GM18909 (cell line): ENCODE measurements around the gene MPP7.

Source experiments
- ATAC-seq: cut with Tn5 transposase; IDR thresholded peaks from one replicate; pipeline ENCODE4 v1.9.1; 2021; ENCODE audit warnings: mild to moderate bottlenecking; ENCODE audit not compliant: unreplicated experiment, poor library complexity

The MPP7 gene

DNA sequence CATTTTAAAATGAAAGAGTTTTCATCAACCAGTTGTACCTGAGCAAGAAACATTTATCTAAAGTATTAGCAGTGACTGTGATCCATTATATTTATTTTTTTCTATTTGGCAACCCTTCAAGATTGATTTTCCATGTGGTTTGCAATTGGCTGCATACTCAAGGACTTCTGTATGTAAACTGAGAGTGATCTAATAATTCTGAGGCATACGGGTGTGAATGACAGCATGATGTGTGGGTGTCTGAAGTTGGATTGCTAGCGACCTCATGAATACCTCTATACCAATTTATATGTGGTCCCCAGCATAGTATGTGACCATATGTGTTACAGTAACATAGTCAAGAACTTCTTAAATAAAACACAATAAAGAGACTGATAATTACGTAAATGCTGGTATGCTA is 8.2 kb upstream of the MPP7 start:
- no peak for ATAC-seq

DNA sequence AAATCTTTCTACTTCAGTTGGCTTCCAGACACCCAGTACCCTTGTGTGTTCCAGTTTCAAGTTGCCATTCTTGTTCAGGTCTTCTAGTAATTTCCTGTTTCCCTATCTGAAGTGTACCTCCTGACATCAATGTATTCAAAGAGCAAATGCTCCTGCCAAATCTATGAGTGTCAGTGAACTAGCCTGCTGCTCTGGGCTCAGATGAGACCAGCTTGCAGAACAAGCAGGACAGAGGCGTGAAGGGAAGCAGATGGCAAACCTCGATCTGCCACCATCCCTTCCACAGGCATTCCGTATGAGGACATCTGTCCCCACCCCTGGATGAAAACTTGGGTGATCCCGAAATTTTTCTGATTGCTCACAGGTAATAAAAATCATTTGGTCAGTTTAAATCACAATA is 4.4 kb upstream of the MPP7 start:
- no peak for ATAC-seq

GRCh38 chr10:28305553-28305952 is 2.7 kb upstream of the MPP7 start:
- no peak for ATAC-seq

DNA sequence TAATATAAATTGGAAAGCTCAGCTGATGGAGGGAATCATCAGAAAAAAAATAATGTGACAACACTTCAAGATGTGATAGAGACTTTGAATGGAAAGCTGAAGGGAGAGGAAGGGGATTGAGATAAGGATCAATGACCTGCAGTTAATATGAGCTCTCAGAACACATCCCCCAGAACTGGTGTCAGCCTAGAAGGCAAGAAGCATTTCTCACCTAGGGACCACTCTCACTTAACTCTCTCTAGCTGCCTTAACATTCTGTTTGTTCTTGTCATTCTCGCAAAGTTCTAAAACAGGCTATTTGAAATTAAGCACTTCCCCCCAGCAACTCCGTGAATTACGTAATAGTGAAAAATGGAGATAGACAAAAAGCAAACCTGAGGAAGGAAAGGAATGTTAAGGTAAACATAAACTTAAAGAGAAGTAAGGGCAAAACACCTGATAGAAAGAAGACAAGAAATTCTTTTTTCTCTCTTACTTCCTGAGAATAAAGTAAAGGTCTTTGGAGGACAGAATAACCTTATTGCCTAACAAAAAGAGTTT is 1.2 kb upstream of the MPP7 start:
- ATAC-seq = no peak

GRCh38 chr10:28302012-28302637 is 739 bp downstream of the MPP7 start:
- no peak for ATAC-seq

DNA sequence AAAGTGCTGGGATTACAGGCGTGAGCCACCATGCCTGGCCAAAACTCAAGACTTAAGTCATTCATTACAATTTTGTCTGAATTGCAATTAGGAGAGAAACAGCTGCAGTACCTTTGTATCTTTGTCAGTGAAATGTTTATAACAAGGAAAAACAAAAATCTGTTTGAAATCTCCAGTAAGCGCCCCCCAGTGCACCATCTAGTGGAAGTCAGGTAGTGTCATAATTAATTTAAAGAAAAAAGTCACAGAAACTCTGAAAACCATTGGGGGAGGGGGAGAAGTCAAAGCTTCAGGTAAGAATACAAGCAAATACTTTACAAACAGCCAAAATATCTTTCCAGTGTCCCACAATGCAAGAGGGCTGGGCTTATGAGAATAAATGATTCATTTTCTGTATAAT is 2.8 kb downstream of the MPP7 start:
- ATAC-seq = no peak

DNA sequence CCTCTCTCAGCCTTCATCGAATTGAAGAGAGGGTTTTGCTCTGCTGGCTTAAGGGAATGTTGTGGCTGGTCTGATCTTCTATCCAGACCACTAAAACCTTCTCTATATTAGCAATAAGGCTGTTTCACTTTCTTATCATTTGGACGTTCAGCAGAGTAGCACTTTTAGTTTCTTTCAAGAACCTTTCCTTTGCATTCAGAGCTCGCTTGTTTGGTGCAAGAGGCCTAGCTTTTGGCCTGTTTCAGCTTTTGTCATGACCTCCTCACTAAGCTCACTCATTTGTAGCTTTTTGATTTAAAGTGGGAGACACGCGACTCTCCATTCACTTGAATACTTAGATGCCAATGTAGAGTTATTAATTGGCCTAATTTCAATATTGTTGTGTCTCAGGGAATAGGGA is 3.9 kb downstream of the MPP7 start:
- no peak for ATAC-seq

- no peak for ATAC-seq
These were observed 6.8 kb downstream of the MPP7 start for GRCh38 chr10:28296023-28296422.

GRCh38 chr10:28295336-28295735 is 7.5 kb downstream of the MPP7 start:
- no peak for ATAC-seq

GRCh38 chr10:28294809-28295208 is 8.1 kb downstream of the MPP7 start:
- no peak for ATAC-seq

DNA sequence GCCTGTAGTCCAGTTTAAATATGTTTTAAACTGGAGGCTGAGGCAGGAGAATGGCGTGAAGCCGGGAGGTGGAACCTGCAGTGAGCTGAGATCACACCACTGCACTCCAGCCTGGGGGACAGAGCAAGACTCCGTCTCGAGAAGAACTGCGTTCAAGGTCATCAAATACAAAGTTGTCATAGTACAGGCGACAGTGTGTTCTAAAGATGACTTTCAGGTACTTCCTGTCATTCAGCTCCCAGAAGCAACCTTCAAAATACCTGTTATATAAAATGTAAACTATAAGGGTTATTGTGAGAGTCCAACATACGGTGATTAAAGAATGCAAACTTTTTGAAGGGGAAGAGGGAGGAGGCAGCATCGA is 8.7 kb downstream of the MPP7 start:
- ATAC-seq = no peak

DNA sequence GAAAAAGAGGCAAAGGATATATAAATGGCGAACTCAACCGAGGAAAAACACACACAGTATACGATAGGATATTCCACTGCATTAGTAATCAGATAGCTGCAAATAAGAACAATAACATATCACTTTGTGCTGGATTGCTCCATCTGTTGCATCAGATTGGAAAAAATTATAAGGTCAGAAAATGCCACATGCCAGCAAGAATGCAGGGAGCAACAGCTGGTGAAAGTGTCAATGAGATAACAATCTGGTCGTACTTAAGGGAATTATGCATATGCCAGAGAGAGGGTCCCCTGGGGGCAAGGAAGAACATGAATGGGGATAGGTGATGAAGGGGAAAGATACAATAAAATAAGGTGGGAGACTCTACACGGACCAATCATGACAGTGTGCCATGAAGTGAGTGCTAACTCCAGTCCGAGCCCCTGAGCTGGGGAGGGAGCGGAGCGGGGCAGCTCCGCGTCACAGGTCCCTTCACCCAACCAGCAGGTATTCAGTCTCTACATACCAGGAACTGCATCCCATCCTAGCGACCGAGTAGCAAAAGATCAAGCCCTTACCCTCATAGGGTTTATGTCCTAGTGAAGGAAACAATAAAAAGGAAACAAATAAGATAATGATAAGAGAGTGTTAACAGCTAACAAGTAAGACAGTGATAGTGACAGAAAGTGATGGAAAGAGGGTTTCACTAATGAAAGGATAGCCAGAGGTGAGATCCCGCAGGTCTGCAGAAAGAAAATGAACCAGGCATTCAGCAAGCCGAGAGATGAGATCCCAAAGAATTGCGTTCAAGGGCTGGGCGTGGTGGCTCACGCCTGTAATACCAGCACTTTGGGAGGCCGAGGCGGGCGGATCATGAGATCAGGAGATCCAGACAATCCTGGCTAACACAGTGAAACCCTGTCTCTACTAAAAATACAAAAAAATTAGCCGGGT is 9.4 kb downstream of the MPP7 start:
- ATAC-seq = no peak

DNA sequence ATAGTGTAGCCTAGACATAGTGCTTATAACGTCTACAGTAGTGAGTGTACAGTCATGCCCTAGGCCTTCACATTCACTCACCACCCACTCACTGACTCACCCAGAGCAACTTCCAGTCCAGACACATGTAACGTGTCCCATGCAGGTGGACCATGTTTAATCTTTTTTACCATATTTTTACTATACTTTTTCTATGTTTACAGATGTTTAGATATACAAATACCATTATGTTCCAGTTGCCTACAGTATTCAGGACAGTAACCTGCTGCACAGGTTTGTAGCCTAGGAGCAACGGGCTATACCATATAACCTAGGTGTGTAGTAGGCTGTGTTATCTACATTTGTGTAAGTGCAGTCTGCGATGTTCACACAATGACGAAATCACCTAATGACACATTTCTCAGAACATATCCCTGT is 11.0 kb downstream of the MPP7 start:
- ATAC-seq = no peak

GRCh38 chr10:28285816-28286215 is 17.0 kb downstream of the MPP7 start:
- ATAC-seq = no peak

- ATAC-seq = no peak
These were observed 18.7 kb downstream of the MPP7 start for GRCh38 chr10:28284126-28284525.

DNA sequence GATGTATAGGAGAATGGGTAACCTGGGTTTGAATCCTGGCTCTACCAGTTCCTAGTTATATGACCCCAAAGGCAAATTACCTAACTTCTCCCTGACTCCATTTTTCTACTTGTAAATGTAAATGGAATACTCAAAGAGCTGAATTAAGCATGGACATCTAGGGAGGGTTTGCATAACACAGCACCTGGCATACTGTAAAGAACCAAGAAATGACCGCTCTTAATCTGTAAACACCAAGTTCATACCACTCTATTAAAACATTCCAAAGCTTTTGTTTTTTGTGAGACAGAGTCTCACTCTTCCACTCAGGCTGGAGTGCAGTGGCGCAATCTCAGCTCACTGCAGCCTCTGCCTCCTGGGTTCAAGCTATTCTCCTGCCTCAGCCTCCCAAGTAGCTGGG is 19.6 kb downstream of the MPP7 start:
- ATAC-seq = no peak

DNA sequence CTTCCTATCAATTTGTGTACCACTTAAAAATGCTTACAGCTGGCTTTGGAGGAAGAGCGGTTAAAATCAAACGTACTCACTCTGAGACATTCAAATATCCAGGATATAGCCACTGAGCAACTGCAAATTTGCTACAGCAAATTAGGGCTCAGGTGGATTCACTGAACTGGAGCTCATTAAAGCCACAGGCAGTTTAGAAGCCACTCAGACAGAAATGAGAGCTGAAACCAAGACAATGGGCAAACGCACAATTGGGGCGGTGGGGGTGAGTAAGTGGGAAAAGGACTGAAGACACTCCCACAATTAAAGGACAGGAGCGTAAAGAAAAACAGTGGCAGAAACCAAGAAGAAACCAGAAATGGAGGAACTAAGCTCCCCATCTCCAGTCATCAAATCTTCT is 20.5 kb downstream of the MPP7 start:
- ATAC-seq = no peak

GRCh38 chr10:28281726-28282315 is 21.0 kb downstream of the MPP7 start:
- no peak for ATAC-seq

GRCh38 chr10:28280652-28281051 is 22.2 kb downstream of the MPP7 start:
- no peak for ATAC-seq

DNA sequence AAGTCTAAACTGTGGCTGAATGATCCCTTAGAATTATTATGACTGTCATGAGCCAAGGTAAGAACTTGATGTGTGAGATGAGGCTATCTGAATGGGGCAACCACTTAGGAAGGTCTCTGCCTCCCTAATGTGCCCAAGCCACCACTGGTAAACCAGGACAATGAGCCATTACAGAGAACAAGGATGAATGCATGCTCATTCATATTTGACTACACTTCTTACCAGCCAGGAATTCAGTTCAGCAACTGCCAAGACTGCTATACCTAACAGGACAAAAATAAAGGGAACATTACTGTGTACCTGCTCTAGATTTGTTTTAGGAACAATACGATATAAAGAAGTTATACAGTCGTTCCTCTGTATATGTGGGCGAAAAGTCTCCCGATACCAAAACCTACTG is 23.0 kb downstream of the MPP7 start:
- ATAC-seq = no peak

DNA sequence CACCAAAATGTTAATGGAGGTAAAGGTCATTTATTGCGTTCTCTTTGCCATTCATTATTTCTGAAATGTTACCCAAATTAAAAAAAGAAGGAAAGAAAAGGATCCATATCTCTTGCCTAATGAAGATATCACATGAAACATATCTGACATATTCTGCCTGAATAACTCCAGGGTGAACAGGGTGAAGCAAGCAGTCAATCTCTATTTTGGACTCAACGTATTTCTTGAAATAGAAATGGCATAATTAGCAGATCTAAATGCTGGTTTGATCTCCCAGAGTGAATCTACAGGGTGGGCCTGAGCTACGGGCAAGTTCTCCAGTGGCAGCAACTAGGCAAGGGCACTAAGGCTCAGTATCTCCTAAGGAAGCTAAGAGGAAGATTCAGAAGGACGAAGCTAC is 24.0 kb downstream of the MPP7 start:
- ATAC-seq = no peak
